HepG2 (cell line): Measurements from ENCODE around the gene VAC14. TPM values are rescaled to one million over a fixed set of nuclear protein-coding genes. Genes with fewer than 3 reads are reported as not detected.

Source experiments
- ATAC-seq: fragments of 200-7000 bp; cut with Tn5 transposase; 3 replicates; pipeline ENCODE4 v1.9.1; 2020; ENCODE audit warnings: mild to moderate bottlenecking, moderate library complexity
- BruUV-seq: library from RNA; stranded (reverse); fragments of 400-500 nt; replicated peaks from 2 replicates; lab custom pipeline; 2021; lab: Mats Ljungman, UMichigan
- CTCF ChIA-PET: fragments of 300-600 bp; formaldehyde crosslinking; extraction: SDS; loops from one replicate; lab custom pipeline; 2021; ENCODE audit warnings: low total read pairs, inconsistent platforms, low intra/inter-chr PET ratio; lab: Yijun Ruan, JAX
- POLR2A ChIA-PET: fragments of 350-600 bp; sonication (Branson Sonifier 250); formaldehyde crosslinking; loops from one replicate; lab custom pipeline; 2020; ENCODE audit warnings: antibody characterized with exemption, inconsistent platforms; lab: Yijun Ruan, JAX
- DNase-seq: peaks from one replicate; pipeline ENCODE4 v3.0.0-alpha.2; 2015; ENCODE audit warnings: low spot score
- FAIRE-seq: peaks from 3 replicates; lab custom pipeline; 2011; peaks lifted over from hg19 to GRCh38; lab: Jason Lieb, UNC
- H2AFZ ChIP-seq: one replicate; pipeline ENCODE4 v1.6.1; 2011; ENCODE audit warnings: low read length, inconsistent platforms
- H3K27ac ChIP-seq: fragments of 300-600 bp; 3 replicates; pipeline ENCODE4 v1.8.0; 2011; ENCODE audit warnings: mixed run types, mild to moderate bottlenecking, mixed read lengths, low read length, inconsistent platforms; ENCODE audit not compliant: insufficient read depth; ENCODE audit errors: extremely low read length
- H3K27me3 ChIP-seq, 2 experiments: fragments of 200-600 bp in 1 of 2; 2 replicates in 1 of 2; 3 replicates in 1 of 2; pipeline versions ENCODE4 v1.6.0 to v1.8.0; 2011; ENCODE audit warnings: low read length in 2 of 2, mild to moderate bottlenecking in 2 of 2, moderate library complexity in 2 of 2, inconsistent platforms in 1 of 2; ENCODE audit not compliant: insufficient read depth in 2 of 2, control insufficient read depth in 1 of 2
- H3K36me3 ChIP-seq, 2 experiments: fragments of 200-600 bp in 1 of 2; replicated peaks in 1 of 2; 2 replicates in 1 of 2; 3 replicates in 1 of 2; pipeline versions ENCODE4 v1.5.1 to v1.8.0; 2011; ENCODE audit warnings: low read length in 2 of 2, inconsistent platforms in 1 of 2; ENCODE audit not compliant: insufficient read depth in 2 of 2, control insufficient read depth in 1 of 2
- H3K4me1 ChIP-seq: 2 replicates; pipeline ENCODE4 v1.5.1; 2012; ENCODE audit warnings: low read length, inconsistent platforms; ENCODE audit not compliant: insufficient read depth
- H3K4me2 ChIP-seq: 2 replicates; pipeline ENCODE4 v1.6.0; 2011; ENCODE audit warnings: low read depth, low read length, inconsistent platforms
- H3K4me3 ChIP-seq, 3 experiments: fragments of 200-600 bp in 1 of 3; sonication (generic), shearing (Covaris generic) in 1 of 3; replicated peaks in 1 of 3; 2 replicates each; pipeline ENCODE4 v1.5.1; 2011 to 2016; ENCODE audit warnings: low read length in 3 of 3, inconsistent platforms in 2 of 3, low read depth in 2 of 3, mild to moderate bottlenecking in 2 of 3, control low read depth in 1 of 3, mixed read lengths in 1 of 3; ENCODE audit not compliant: insufficient read depth in 1 of 3
- H3K79me2 ChIP-seq: one replicate; pipeline ENCODE4 v1.6.1; 2011; ENCODE audit warnings: low read length, inconsistent platforms; ENCODE audit not compliant: insufficient read depth
- H3K9ac ChIP-seq: 2 replicates; pipeline ENCODE4 v1.6.0; 2011; ENCODE audit warnings: mild to moderate bottlenecking, low read depth, low read length, inconsistent platforms; ENCODE audit not compliant: insufficient read depth
- H3K9me3 ChIP-seq: 2 replicates; pipeline ENCODE4 v1.5.1; 2012; ENCODE audit warnings: mild to moderate bottlenecking, low read length
- H4K20me1 ChIP-seq: 2 replicates; pipeline ENCODE4 v1.6.0; 2011; ENCODE audit warnings: inconsistent platforms, mild to moderate bottlenecking, low read length, moderate library complexity; ENCODE audit not compliant: insufficient read depth
- AGO2 ChIP-seq: fragments of 200-400 bp; formaldehyde crosslinking; optimal IDR thresholded peaks from 2 replicates; pipeline ENCODE3; 2017; ENCODE audit warnings: mild to moderate bottlenecking, low read depth, low read length, moderate library complexity
- FLYWCH1 ChIP-seq: sonication (generic); formaldehyde crosslinking; IDR thresholded peaks from 2 replicates; pipeline ENCODE4 v1.8.1; 2023; ENCODE audit warnings: mild to moderate bottlenecking, missing genetic modification reagents
- HMG20B ChIP-seq: conservative IDR thresholded peaks from 2 replicates; pipeline ENCODE4 v1.6.1; 2016; ENCODE audit warnings: missing genetic modification reagents, missing compliant biosample characterization
- KDM4B ChIP-seq: sonication (generic); formaldehyde crosslinking; IDR thresholded peaks from 2 replicates; pipeline ENCODE4 v1.4.0; 2020; ENCODE audit warnings: missing genetic modification reagents
- ONECUT2 ChIP-seq: sonication (generic); formaldehyde crosslinking; IDR thresholded peaks from 2 replicates; pipeline ENCODE4 v1.4.0; 2020; ENCODE audit warnings: missing genetic modification reagents
- PAF1 ChIP-seq: IDR thresholded peaks from 2 replicates; pipeline ENCODE4 v1.6.1; 2016; ENCODE audit warnings: missing genetic modification reagents, missing compliant biosample characterization
- SMARCC2 ChIP-seq: fragments of 450-650 bp; IDR thresholded peaks from 2 replicates; pipeline ENCODE4 v1.6.1; 2017; ENCODE audit warnings: antibody characterized with exemption, mild to moderate bottlenecking
- SP1 ChIP-seq, 2 experiments: fragments of 450-650 bp in 1 of 2; sonication (generic) in 1 of 2; formaldehyde crosslinking in 1 of 2; IDR thresholded peaks; 2 replicates each; pipeline versions ENCODE4 v1.4.0 to v1.6.1; 2016 to 2020; ENCODE audit warnings: missing genetic modification reagents in 1 of 2
- TBP ChIP-seq: sonication (generic); formaldehyde crosslinking; IDR thresholded peaks from 2 replicates; pipeline ENCODE4 v1.5.0; 2020; ENCODE audit warnings: missing genetic modification reagents
- TCF7L2 ChIP-seq: IDR thresholded peaks from 2 replicates; pipeline ENCODE4 v1.6.1; 2011; ENCODE audit warnings: mild to moderate bottlenecking, low read depth, low read length, moderate library complexity
- TGIF2 ChIP-seq: IDR thresholded peaks from 2 replicates; pipeline ENCODE4 v1.6.1; 2016; ENCODE audit warnings: control low read depth, missing compliant biosample characterization
- THAP11 ChIP-seq: IDR thresholded peaks from 2 replicates; pipeline ENCODE4 v1.6.1; 2016; ENCODE audit warnings: missing biosample characterization, missing genetic modification reagents
- ZFP36 ChIP-seq: fragments of 150-350 bp; IDR thresholded peaks from 2 replicates; pipeline ENCODE4 v1.6.1; 2018; ENCODE audit warnings: borderline replicate concordance, low read length, low read depth; ENCODE audit not compliant: partially characterized antibody
- ZNF10 ChIP-seq: sonication (generic); formaldehyde crosslinking; IDR thresholded peaks from 2 replicates; pipeline ENCODE4 v1.4.0; 2020; ENCODE audit warnings: mild to moderate bottlenecking, low read depth, missing genetic modification reagents, borderline replicate concordance
- ZNF546 ChIP-seq: sonication (generic); formaldehyde crosslinking; conservative IDR thresholded peaks from 2 replicates; pipeline ENCODE4 v1.8.1; 2023; ENCODE audit warnings: mild to moderate bottlenecking, missing genetic modification reagents
- ZNF557 ChIP-seq: sonication (generic); formaldehyde crosslinking; IDR thresholded peaks from 2 replicates; pipeline ENCODE4 v1.4.0; 2020; ENCODE audit warnings: missing genetic modification reagents
- ZSCAN21 ChIP-seq: sonication (generic); formaldehyde crosslinking; IDR thresholded peaks from 2 replicates; pipeline ENCODE4 v1.8.0; 2022; ENCODE audit warnings: mild to moderate bottlenecking, missing genetic modification reagents, moderate library complexity, borderline replicate concordance
- ZSCAN25 ChIP-seq: sonication (generic); formaldehyde crosslinking; IDR thresholded peaks from 2 replicates; pipeline ENCODE4 v1.8.0; 2022; ENCODE audit warnings: mild to moderate bottlenecking, missing genetic modification reagents
- WGBS: methylation state at CpG from one replicate; pipeline ENCODE4 v1.1.6; 2017; ENCODE audit warnings: low lambda C conversion rate; 5-methylcytosine and 5-hydroxymethylcytosine counted together
- in situ Hi-C: cut with HindIII; loops from 2 replicates; pipeline ENCODE4 v1.10.0; 2017; ENCODE audit warnings: low pct_unique_long_range_greater_than_20kb; ENCODE audit not compliant: extremely low pct_ligation_motif_present
- intact Hi-C: fragments of 100-400 bp; cut with micrococcal nuclease; formaldehyde crosslinking; loops from one replicate; pipeline ENCODE4 v1.10.0; 2022; ENCODE audit not compliant: unreplicated experiment
- polyA plus RNA-seq, 8 experiments: library from polyadenylated mRNA; depleted of rRNA in 3 of 8; stranded (reverse) in 7 of 8; unstranded in 1 of 8; fragments of >200 nt; fragmentation: Illumina TruSeq in 4 of 8; extraction: Trizol in 4 of 8; gene quantifications; 2 replicates each; pipeline versions ENCODE4 v1.2.1 to v1.2.3, GENCODE V29; 2011 to 2016; ENCODE audit warnings: low read depth in 4 of 8, missing spikeins in 1 of 8, mixed read lengths in 1 of 8; ENCODE audit not compliant: insufficient read depth in 1 of 8
- total RNA-seq, 5 experiments: library from RNA; depleted of rRNA; stranded (reverse); fragments of >200 nt; fragmentation: Illumina TruSeq; extraction: Trizol; gene quantifications; 2 replicates each; pipeline ENCODE4 v1.2.3, GENCODE V29; 2016; ENCODE audit warnings: low read depth in 1 of 5
- TF ChIP-seq, protein P1 (sequence below): sonication (generic); formaldehyde crosslinking; IDR thresholded peaks from 2 replicates; pipeline ENCODE4 v1.5.1; 2020; ENCODE audit warnings: missing genetic modification reagents, mild to moderate bottlenecking, borderline replicate concordance

Gene VAC14
- total and polyA plus RNA-seq, 2 of the 13 experiments (the other 11 are each of a cell fraction or from before 2014, with no cell fraction given): 23.5 to 24.6 TPM

DNA sequence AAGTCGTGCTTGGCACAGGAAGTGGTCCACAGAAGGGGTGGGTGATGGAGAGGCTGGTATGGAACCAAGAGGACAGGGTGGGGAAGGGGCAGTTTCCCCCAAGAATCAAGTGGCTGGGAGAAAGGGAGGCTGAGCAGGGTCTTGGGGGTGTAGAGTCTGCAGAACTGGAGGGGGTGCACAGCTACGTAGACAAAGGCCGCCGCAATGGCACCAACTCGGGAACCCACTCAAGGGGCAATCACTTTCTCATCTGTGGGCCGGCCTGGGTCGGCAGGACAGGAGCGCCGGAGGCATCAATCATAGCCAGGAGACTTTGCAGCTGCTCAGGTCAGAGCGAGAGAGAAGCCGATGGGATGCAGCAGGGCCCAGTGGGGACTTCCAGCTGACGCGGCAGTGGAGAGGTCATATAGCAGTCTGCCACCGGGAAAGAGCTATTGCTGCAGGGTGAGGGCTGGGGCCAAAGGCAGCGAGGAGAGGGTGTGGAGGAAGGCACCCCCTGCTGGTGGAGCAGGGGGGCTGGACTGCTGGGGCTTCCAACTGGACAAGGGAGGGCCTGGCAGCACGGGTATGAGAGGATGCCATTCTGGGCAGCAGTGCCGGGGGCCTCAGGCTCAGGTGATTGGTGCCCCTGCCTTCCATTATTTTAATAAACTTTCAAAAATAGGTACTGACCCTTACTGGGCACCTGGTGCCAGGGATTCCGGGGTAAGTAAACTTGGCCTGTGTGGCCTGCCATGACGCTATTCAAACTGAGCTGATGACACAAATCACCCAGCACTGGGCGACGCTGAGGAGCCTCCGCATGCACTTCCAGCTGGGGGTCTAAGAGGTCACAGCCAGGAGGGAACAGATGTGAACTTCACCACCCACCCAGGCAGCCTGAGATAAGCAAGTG lies 62.6 kb downstream of the VAC14 start:
- intact Hi-C loops: loop anchor here (1.0 to 2.0 kb wide), 4 partner anchors 13 to 56 kb away; no protein-coding TSS in a partner anchor
- no TSS peak for BruUV-seq
- H3K27ac ChIP-seq: peak overlapping the region; percentile 11
- no peak overlapping the region for H3K4me3 ChIP-seq
- no peaks in the 10 kb centered on the region for H4K20me1 ChIP-seq
- no peak overlapping the region for H2AFZ ChIP-seq
- ATAC-seq: peak; percentile 91
- H3K27me3 ChIP-seq: no peaks in the 10 kb centered on the region
- in situ Hi-C loops: no loop called here
- ChIA-PET POLR2A (interaction anchor here (1.1 to 13.4 kb wide), 10 partner anchors 9 to 82 kb away, joined by 4 to 357 read pairs (median 7); partner anchors contain the start of gene MTSS2), CTCF (interaction anchor here (0.8 to 3.5 kb wide), 7 partner anchors 27 to 85 kb away, joined by 3 to 27 read pairs (median 7); no protein-coding TSS in a partner anchor)
- no peaks in the 10 kb centered on the region for H3K9me3 ChIP-seq
- no peak overlapping the region for H3K9ac ChIP-seq
- H3K4me1 ChIP-seq: peaks cover 59% of the 10 kb centered on the region
- no peaks in the 10 kb centered on the region for H3K79me2 ChIP-seq
- peak; percentile 79 for DNase-seq
- FAIRE-seq: peak; percentile 79
- WGBS: 82% methylated on average over 22 of the region's 22 CpGs
- H3K4me2 ChIP-seq: no peak overlapping the region
- H3K36me3 ChIP-seq: peaks cover 18 to 25% of the 10 kb centered on the region in 2 experiments
- TF ChIP-seq AGO2 (no peak), ZSCAN25 (peak; percentile 63; the same call in 1 of the 2 replicates), ONECUT2 (0 out of 2 replicates have a peak, but pooled peaks have one; percentile 22), TCF7L2 (no peak), ZFP36 (no peak), HMG20B (CRISPR knock-in tag) (no peak), ZNF546 (CRISPR knock-in tag) (no peak), TBP (CRISPR knock-in tag) (no peak), ZNF557 (CRISPR knock-in tag) (peak; percentile 39; the same call in 1 of the 2 replicates), FLYWCH1 (CRISPR knock-in tag) (no peak), PAF1 (CRISPR knock-in tag) (no peak), SP1 (IDR thresholded peaks at IDR 0.05) (no peak), SP1 (CRISPR knock-in tag; IDR thresholded peaks at IDR 0.05) (no peak), KDM4B (CRISPR knock-in tag) (no peak), ZSCAN21 (CRISPR knock-in tag) (no peak), THAP11 (CRISPR knock-in tag) (0 out of 2 replicates have a peak, but pooled peaks have one; percentile 23), TGIF2 (CRISPR knock-in tag) (no peak), SMARCC2 (no peak), ZNF10 (CRISPR knock-in tag) (no peak)
- TF ChIP-seq, protein P1, sequence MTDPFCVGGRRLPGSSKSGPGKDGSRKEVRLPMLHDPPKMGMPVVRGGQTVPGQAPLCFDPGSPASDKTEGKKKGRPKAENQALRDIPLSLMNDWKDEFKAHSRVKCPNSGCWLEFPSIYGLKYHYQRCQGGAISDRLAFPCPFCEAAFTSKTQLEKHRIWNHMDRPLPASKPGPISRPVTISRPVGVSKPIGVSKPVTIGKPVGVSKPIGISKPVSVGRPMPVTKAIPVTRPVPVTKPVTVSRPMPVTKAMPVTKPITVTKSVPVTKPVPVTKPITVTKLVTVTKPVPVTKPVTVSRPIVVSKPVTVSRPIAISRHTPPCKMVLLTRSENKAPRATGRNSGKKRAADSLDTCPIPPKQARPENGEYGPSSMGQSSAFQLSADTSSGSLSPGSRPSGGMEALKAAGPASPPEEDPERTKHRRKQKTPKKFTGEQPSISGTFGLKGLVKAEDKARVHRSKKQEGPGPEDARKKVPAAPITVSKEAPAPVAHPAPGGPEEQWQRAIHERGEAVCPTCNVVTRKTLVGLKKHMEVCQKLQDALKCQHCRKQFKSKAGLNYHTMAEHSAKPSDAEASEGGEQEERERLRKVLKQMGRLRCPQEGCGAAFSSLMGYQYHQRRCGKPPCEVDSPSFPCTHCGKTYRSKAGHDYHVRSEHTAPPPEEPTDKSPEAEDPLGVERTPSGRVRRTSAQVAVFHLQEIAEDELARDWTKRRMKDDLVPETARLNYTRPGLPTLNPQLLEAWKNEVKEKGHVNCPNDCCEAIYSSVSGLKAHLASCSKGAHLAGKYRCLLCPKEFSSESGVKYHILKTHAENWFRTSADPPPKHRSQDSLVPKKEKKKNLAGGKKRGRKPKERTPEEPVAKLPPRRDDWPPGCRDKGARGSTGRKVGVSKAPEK (CRISPR knock-in tag): no peak
